ENCODE measurements around the gene INPP5B.

The INPP5B gene

GRCh38 chr1:37926038-37926924 is 20.6 kb downstream of the INPP5B start:
- H3K79me2 ChIP-seq (ENCODE audit: insufficient read depth, low read length) = peaks cover 82% of the 10 kb centered on the region
- H3K27me3 ChIP-seq (ENCODE audit: insufficient read depth, low read length, poor library complexity, severe bottlenecking) = no peaks in the 10 kb centered on the region
- H4K20me1 ChIP-seq (ENCODE audit: insufficient read depth, low read length, poor library complexity, severe bottlenecking) = peaks cover 8% of the 10 kb centered on the region
- peak overlapping the region; percentile 83 for H3K9ac ChIP-seq (ENCODE audit: low read depth, low read length, poor library complexity, severe bottlenecking)
- peaks cover 28% of the 10 kb centered on the region for H3F3A ChIP-seq (ENCODE audit: low read depth)
- no peaks in the 10 kb centered on the region for H3K9me2 ChIP-seq (replicated peaks; ENCODE audit: low read depth, low read length)
- peaks cover 68% of the 10 kb centered on the region for H3K4me1 ChIP-seq (ENCODE audit: insufficient read depth, low read length, poor library complexity, severe bottlenecking)
- TF ChIP-seq CTCF (conservative IDR thresholded peaks at IDR 0.05; ENCODE audit: low read length) (no peak), EZH2phosphoT487 (IDR thresholded peaks at IDR 0.05; ENCODE audit: borderline replicate concordance) (no peak)
- no peak overlapping the region for H2AFZ ChIP-seq (ENCODE audit: low read length)
- H3K4me2 ChIP-seq (ENCODE audit: low read depth, low read length, poor library complexity, severe bottlenecking) = peak overlapping the region; percentile 95
- peak overlapping the region; percentile 67 for H3K4me3 ChIP-seq (ENCODE audit: low read length, poor library complexity, severe bottlenecking)
- H3K9me3 ChIP-seq (ENCODE audit: insufficient read depth, low read depth, low read length) = no peaks in the 10 kb centered on the region
- H3K36me3 ChIP-seq (ENCODE audit: insufficient read depth, low read length) = no peaks in the 10 kb centered on the region

- Histone ChIP-seq H3K4me1 (ENCODE audit: insufficient read depth, low read length, poor library complexity, severe bottlenecking) (peaks cover 68% of the 10 kb centered on the region), H3K9ac (ENCODE audit: low read depth, low read length, poor library complexity, severe bottlenecking) (peak overlapping the region; percentile 83), H3K36me3 (ENCODE audit: insufficient read depth, low read length) (no peaks in the 10 kb centered on the region), H3K9me2 (replicated peaks; ENCODE audit: low read depth, low read length) (no peaks in the 10 kb centered on the region), H4K20me1 (ENCODE audit: insufficient read depth, low read length, poor library complexity, severe bottlenecking) (no peaks in the 10 kb centered on the region), H3K4me2 (ENCODE audit: low read depth, low read length, poor library complexity, severe bottlenecking) (peak overlapping the region; percentile 95), H3K27me3 (ENCODE audit: insufficient read depth, low read length, poor library complexity, severe bottlenecking) (no peaks in the 10 kb centered on the region), H2AFZ (ENCODE audit: low read length) (no peak overlapping the region), H3F3A (ENCODE audit: low read depth) (peaks cover 28% of the 10 kb centered on the region), H3K79me2 (ENCODE audit: insufficient read depth, low read length) (peaks cover 82% of the 10 kb centered on the region), H3K9me3 (ENCODE audit: insufficient read depth, low read depth, low read length) (no peaks in the 10 kb centered on the region), H3K4me3 (ENCODE audit: low read length, poor library complexity, severe bottlenecking) (peak overlapping the region; percentile 67)
- no peak for TF ChIP-seq CTCF (conservative IDR thresholded peaks at IDR 0.05; ENCODE audit: low read length)
- TF ChIP-seq EZH2phosphoT487 (IDR thresholded peaks at IDR 0.05; ENCODE audit: borderline replicate concordance) = no peak
Observed at GRCh38 chr1:37925316-37925715, 21.5 kb downstream of the INPP5B start.

GRCh38 chr1:37923551-37923889 is 23.3 kb downstream of the INPP5B start:
- H3K9me2 ChIP-seq (replicated peaks; ENCODE audit: low read depth, low read length) = no peaks in the 10 kb centered on the region
- H3K9me3 ChIP-seq (ENCODE audit: insufficient read depth, low read depth, low read length) = no peaks in the 10 kb centered on the region
- H4K20me1 ChIP-seq (ENCODE audit: insufficient read depth, low read length, poor library complexity, severe bottlenecking) = peaks cover 2% of the 10 kb centered on the region
- H3K9ac ChIP-seq (ENCODE audit: low read depth, low read length, poor library complexity, severe bottlenecking) = peak overlapping the region; percentile 69
- no peaks in the 10 kb centered on the region for H3K27me3 ChIP-seq (ENCODE audit: insufficient read depth, low read length, poor library complexity, severe bottlenecking)
- H3K4me2 ChIP-seq (ENCODE audit: low read depth, low read length, poor library complexity, severe bottlenecking) = peak overlapping the region; percentile 85
- H3K36me3 ChIP-seq (ENCODE audit: insufficient read depth, low read length) = no peaks in the 10 kb centered on the region
- peaks cover 69% of the 10 kb centered on the region for H3K4me1 ChIP-seq (ENCODE audit: insufficient read depth, low read length, poor library complexity, severe bottlenecking)
- H3F3A ChIP-seq (ENCODE audit: low read depth) = peaks cover 28% of the 10 kb centered on the region
- no peak for TF ChIP-seq EZH2phosphoT487 (IDR thresholded peaks at IDR 0.05; ENCODE audit: borderline replicate concordance)
- no peak for TF ChIP-seq CTCF (conservative IDR thresholded peaks at IDR 0.05; ENCODE audit: low read length)
- H2AFZ ChIP-seq (ENCODE audit: low read length) = no peak overlapping the region
- peaks cover 82% of the 10 kb centered on the region for H3K79me2 ChIP-seq (ENCODE audit: insufficient read depth, low read length)
- peak overlapping the region; percentile 62 for H3K4me3 ChIP-seq (ENCODE audit: low read length, poor library complexity, severe bottlenecking)

Data from Loucy (cell line).